Adrenal gland (tissue), 5 donors: Measurements from ENCODE around the gene SPDYA.

Experiments used
- POLR2A ChIP-seq, 2 donors: fragments of 450-650 bp; IDR thresholded peaks; one replicate each; pipeline ENCODE4 v1.6.1; 2017; ENCODE audit warnings: antibody characterized with exemption in 2 of 2, mild to moderate bottlenecking in 2 of 2, moderate library complexity in 1 of 2
- TF ChIP-seq, protein P1 (sequence below), 6 experiments: fragments of 450-650 bp in 4 of 6; fragments of 200-600 bp in 2 of 6; sonication (generic) in 1 of 6; IDR thresholded peaks; 1 replicate in 5 of 6; 2 replicates in 1 of 6; pipeline versions ENCODE4 v1.5.1 to v1.8.0; 2016 to 2021; ENCODE audit warnings: antibody characterized with exemption in 6 of 6, mild to moderate bottlenecking in 2 of 6, moderate library complexity in 1 of 6
- donor health status: DM: no; HTN: no; CAD: no.

DNA sequence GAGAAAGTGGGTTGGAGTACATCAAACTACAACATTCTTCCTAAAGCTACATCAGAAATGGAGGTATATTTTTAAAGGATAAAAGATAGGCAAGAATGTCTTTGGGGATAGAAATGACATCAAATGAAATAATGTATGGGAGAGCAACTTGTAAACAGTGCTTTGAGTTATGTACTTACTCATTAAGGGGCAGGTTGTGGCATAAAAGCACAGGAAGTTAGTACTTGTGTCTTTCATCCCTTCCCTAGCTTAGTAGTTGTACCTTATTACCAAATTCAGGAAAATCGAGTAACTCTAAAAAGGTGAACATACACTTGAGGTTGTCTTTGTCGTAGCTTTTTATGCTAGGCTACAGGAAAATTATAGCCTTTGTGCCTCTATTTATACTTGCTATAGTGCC lies 30.1 kb upstream of the SPDYA start:
- TF ChIP-seq, protein P1, sequence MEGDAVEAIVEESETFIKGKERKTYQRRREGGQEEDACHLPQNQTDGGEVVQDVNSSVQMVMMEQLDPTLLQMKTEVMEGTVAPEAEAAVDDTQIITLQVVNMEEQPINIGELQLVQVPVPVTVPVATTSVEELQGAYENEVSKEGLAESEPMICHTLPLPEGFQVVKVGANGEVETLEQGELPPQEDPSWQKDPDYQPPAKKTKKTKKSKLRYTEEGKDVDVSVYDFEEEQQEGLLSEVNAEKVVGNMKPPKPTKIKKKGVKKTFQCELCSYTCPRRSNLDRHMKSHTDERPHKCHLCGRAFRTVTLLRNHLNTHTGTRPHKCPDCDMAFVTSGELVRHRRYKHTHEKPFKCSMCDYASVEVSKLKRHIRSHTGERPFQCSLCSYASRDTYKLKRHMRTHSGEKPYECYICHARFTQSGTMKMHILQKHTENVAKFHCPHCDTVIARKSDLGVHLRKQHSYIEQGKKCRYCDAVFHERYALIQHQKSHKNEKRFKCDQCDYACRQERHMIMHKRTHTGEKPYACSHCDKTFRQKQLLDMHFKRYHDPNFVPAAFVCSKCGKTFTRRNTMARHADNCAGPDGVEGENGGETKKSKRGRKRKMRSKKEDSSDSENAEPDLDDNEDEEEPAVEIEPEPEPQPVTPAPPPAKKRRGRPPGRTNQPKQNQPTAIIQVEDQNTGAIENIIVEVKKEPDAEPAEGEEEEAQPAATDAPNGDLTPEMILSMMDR (IDR thresholded peaks at IDR 0.05): no peak
- no peak for TF ChIP-seq POLR2A (IDR thresholded peaks at IDR 0.05)
